Measurements from ENCODE around the gene SHC4. TPM values are rescaled to one million over a fixed set of nuclear protein-coding genes. Genes with fewer than 3 reads are reported as not detected.

Gene SHC4
- total RNA-seq, 1 experiment from 2014 or later, result 0.44 TPM

DNA sequence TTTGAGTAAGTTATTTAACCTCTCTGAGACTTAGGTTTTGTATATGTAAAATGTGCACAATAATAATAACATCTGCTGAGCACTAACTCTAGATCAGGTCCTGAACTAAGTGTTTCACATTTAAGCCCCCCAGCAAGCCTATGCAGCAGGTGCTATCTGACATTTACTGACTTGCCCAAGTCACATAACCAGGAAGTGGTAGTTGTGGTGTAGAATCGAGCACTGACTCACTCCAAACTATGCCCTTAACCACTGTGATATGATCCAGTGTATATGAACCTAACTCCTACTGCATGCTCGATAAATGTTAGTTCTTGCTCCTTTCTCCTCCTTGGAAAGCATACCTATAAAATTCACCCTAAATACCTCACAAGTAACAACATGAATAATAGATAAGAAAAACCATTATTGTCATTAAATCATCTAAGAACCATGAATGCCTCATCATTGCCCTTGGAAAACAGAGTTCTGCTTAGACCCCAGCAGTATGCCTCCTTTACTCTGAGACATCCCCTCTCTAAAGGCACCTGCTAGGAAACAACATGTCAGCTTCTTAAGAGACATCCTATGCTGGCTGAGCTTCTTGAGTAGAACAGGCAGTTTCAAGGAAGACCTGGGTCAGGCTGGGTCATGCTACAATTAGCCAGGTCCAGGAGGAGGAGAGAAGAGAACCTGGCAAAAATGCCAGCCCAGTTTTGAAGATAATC, 3.0 kb upstream of the SHC4 start:
- Histone ChIP-seq H3K9me2 (ENCODE audit: insufficient read depth) (no peaks in the 10 kb centered on the region), H3K36me3 (ENCODE audit: low read depth) (no peaks in the 10 kb centered on the region), H3K4me1 (replicated peaks; ENCODE audit: insufficient read depth) (0 out of 2 replicates have a peak, but pooled peaks cover 8% of the 10 kb centered on the region), H3K9me3 (ENCODE audit: insufficient read depth, low read depth) (no peaks in the 10 kb centered on the region), H2AFZ (no peak overlapping the region), H3K27me3 (ENCODE audit: insufficient read depth, low read depth) (no peaks in the 10 kb centered on the region), H3K4me3 (no peak overlapping the region), H3K4me2 (no peak overlapping the region; the same call in 1 of the 2 replicates), H3F3A (ENCODE audit: insufficient read depth, low read depth) (peaks cover 5% of the 10 kb centered on the region; the same call in 1 of the 2 replicates), H4K20me1 (ENCODE audit: insufficient read depth) (no peaks in the 10 kb centered on the region), H3K27ac (no peak overlapping the region), H3K79me2 (ENCODE audit: low read depth) (no peaks in the 10 kb centered on the region)
- CTCF ChIA-PET, result no interaction called here
- POLR2A ChIA-PET (ENCODE audit: unreplicated experiment), result no interaction called here
- no TSS peak for BruUV-seq (replicated peaks)
- peak in 1 of 2 experiments; percentile 58 for DNase-seq
- intact Hi-C loops (cut with micrococcal nuclease; ENCODE audit: unreplicated experiment), result no loop called here
- TF ChIP-seq EZH2 (IDR thresholded peaks at IDR 0.05; ENCODE audit: low read depth), result no peak
- TF ChIP-seq, protein P1, sequence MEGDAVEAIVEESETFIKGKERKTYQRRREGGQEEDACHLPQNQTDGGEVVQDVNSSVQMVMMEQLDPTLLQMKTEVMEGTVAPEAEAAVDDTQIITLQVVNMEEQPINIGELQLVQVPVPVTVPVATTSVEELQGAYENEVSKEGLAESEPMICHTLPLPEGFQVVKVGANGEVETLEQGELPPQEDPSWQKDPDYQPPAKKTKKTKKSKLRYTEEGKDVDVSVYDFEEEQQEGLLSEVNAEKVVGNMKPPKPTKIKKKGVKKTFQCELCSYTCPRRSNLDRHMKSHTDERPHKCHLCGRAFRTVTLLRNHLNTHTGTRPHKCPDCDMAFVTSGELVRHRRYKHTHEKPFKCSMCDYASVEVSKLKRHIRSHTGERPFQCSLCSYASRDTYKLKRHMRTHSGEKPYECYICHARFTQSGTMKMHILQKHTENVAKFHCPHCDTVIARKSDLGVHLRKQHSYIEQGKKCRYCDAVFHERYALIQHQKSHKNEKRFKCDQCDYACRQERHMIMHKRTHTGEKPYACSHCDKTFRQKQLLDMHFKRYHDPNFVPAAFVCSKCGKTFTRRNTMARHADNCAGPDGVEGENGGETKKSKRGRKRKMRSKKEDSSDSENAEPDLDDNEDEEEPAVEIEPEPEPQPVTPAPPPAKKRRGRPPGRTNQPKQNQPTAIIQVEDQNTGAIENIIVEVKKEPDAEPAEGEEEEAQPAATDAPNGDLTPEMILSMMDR (conservative IDR thresholded peaks at IDR 0.05), result no peak

DNA sequence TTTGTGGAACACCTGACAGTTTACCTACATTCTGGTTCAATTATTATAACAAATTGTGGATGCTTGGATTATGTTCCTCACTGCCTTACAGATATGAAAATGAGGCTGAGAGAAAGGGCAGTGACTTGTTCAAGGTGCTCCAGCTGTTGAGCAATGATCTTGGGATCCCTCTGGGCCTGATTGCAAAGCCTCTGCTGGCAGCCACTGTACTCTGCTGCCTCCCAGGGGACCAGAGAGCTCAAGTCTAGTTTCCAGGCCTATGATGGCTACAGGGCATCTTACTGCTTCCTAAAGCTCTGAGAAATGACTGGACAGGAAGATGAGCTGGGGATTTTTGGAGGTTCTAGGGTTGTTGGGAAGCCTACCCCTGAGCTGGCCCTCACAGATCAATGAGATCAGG, 2.3 kb upstream of the SHC4 start:
- intact Hi-C loops (cut with micrococcal nuclease; ENCODE audit: unreplicated experiment), result no loop called here
- no peak overlapping the region for H2AFZ ChIP-seq
- no peak overlapping the region for H3K27ac ChIP-seq
- no peaks in the 10 kb centered on the region for H3K79me2 ChIP-seq (ENCODE audit: low read depth)
- ChIA-PET CTCF (interaction anchor here (0.5 to 1.4 kb wide), 2 partner anchors 10 to 1770 kb away, joined by 5 to 6 read pairs; no protein-coding TSS in a partner anchor), POLR2A (ENCODE audit: unreplicated experiment) (interaction anchor here (0.5 kb wide), 1 partner anchor 162 kb away, joined by 7 read pairs; no protein-coding TSS in a partner anchor)
- no peaks in the 10 kb centered on the region for H4K20me1 ChIP-seq (ENCODE audit: insufficient read depth)
- TF ChIP-seq, protein P1 (conservative IDR thresholded peaks at IDR 0.05), result peak; percentile 35; the same call in 1 of the 2 replicates
- TF ChIP-seq EZH2 (IDR thresholded peaks at IDR 0.05; ENCODE audit: low read depth), result no peak
- H3F3A ChIP-seq (ENCODE audit: insufficient read depth, low read depth), result peaks cover 5% of the 10 kb centered on the region; the same call in 1 of the 2 replicates
- no peak overlapping the region for H3K4me2 ChIP-seq
- BruUV-seq (replicated peaks), result no TSS peak
- H3K9me3 ChIP-seq (ENCODE audit: insufficient read depth, low read depth), result no peaks in the 10 kb centered on the region
- DNase-seq, result no peak
- H3K36me3 ChIP-seq (ENCODE audit: low read depth), result no peaks in the 10 kb centered on the region
- no peaks in the 10 kb centered on the region for H3K27me3 ChIP-seq (ENCODE audit: insufficient read depth, low read depth)
- no peak overlapping the region for H3K4me3 ChIP-seq
- 0 out of 2 replicates have a peak, but pooled peaks cover 8% of the 10 kb centered on the region for H3K4me1 ChIP-seq (replicated peaks; ENCODE audit: insufficient read depth)
- no peaks in the 10 kb centered on the region for H3K9me2 ChIP-seq (ENCODE audit: insufficient read depth)

DNA sequence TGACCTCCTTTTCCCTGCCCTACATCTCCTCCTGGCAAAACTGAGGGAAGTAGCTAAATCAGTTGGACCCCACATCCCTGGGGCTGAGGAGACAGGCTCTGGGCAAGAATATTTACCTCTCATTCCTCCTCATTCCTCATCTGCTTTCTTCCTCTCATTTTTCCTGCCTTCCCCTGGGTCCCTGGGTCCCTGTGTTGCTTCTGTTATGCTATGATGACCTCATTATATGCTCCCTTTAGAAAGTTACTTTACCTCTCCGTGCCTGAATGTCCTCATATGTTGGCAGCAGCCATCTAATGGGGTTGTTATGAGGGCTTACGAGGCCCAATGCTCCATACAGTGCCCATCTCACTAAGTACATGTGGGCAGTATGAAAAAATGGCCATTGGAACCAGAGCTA, 1.2 kb upstream of the SHC4 start:
- no peaks in the 10 kb centered on the region for H3K36me3 ChIP-seq (ENCODE audit: low read depth)
- no peak for TF ChIP-seq EZH2 (IDR thresholded peaks at IDR 0.05; ENCODE audit: low read depth)
- TF ChIP-seq, protein P1 (conservative IDR thresholded peaks at IDR 0.05), result no peak
- no peaks in the 10 kb centered on the region for H3K79me2 ChIP-seq (ENCODE audit: low read depth)
- H3K4me1 ChIP-seq (replicated peaks; ENCODE audit: insufficient read depth), result 0 out of 2 replicates have a peak, but pooled peaks cover 8% of the 10 kb centered on the region
- no peak overlapping the region for H2AFZ ChIP-seq
- no peaks in the 10 kb centered on the region for H3K27me3 ChIP-seq (ENCODE audit: insufficient read depth, low read depth)
- no peak overlapping the region for H3K4me2 ChIP-seq
- no peaks in the 10 kb centered on the region for H4K20me1 ChIP-seq (ENCODE audit: insufficient read depth)
- no TSS peak for BruUV-seq (replicated peaks)
- DNase-seq, result no peak
- H3K9me3 ChIP-seq (ENCODE audit: insufficient read depth, low read depth), result no peaks in the 10 kb centered on the region
- no peak overlapping the region for H3K27ac ChIP-seq
- CTCF ChIA-PET, result interaction anchor here (1.4 kb wide), 1 partner anchor 11 kb away, joined by 6 read pairs; no protein-coding TSS in a partner anchor
- intact Hi-C loops (cut with micrococcal nuclease; ENCODE audit: unreplicated experiment), result loop anchor here (5.0 kb wide), 3 partner anchors 83 to 153 kb away; partner anchors contain the start of gene CEP152
- H3K4me3 ChIP-seq, result no peak overlapping the region
- H3F3A ChIP-seq (ENCODE audit: insufficient read depth, low read depth), result peaks cover 5% of the 10 kb centered on the region; the same call in 1 of the 2 replicates
- no peaks in the 10 kb centered on the region for H3K9me2 ChIP-seq (ENCODE audit: insufficient read depth)
- POLR2A ChIA-PET (ENCODE audit: unreplicated experiment), result no interaction called here

Measured in PC-9 (cell line).